HL-60 (cell line): ENCODE measurements around the gene CEPT1.

Experiments used
- GABPA ChIP-seq: IDR thresholded peaks from 2 replicates; pipeline ENCODE4 v1.6.1; 2012; ENCODE audit warnings: low read depth
- POLR2AphosphoS5 ChIP-seq: IDR thresholded peaks from 2 replicates; pipeline ENCODE4 v1.6.1; 2012; ENCODE audit warnings: low read depth
- REST ChIP-seq: IDR thresholded peaks from 2 replicates; pipeline ENCODE4 v1.6.1; 2012; ENCODE audit warnings: low read depth; ENCODE audit not compliant: insufficient replicate concordance
- SPI1 ChIP-seq: IDR thresholded peaks from 2 replicates; pipeline ENCODE4 v1.6.1; 2012; ENCODE audit warnings: low read depth, mild to moderate bottlenecking, borderline replicate concordance
- TF ChIP-seq, protein P1 (sequence below): IDR thresholded peaks from one replicate; pipeline ENCODE4 v1.5.1; 2011; ENCODE audit warnings: low read length, control low read depth, inconsistent platforms; ENCODE audit not compliant: insufficient read depth

DNA sequence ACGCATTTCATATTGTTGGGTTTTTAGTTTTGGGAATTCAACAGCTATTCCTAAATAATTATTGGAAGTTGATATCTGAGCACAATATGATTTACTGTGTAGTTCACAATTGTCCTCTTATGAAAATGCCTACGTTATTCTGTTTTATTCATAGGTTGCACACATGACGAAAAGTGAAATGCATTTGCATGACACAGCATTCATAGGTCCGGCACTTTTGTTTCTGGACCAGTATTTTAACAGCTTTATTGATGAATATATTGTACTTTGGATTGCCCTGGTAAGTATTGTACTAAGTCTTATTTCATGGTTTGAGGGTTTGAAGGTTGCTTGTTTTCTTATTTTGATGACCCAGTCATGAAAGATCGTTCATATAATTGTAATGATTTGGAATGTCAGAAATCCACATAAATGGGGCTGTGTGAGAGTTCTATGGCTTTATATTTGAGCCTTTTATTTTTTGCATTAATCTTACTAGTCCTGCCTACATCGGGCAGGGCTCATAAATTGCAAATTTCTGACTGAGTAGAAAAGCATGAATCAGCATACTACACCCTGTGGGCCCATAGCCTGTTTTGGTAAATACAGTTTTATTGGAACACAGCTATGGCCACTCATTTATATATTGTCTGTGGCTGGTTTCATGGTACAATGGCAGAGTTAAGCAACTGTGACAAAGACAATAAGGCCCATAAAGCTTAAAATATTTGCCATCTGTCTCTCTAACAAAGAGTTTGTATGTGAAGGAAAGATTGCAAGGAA, 43.5 kb downstream of the CEPT1 start:
- TF ChIP-seq, protein P1, sequence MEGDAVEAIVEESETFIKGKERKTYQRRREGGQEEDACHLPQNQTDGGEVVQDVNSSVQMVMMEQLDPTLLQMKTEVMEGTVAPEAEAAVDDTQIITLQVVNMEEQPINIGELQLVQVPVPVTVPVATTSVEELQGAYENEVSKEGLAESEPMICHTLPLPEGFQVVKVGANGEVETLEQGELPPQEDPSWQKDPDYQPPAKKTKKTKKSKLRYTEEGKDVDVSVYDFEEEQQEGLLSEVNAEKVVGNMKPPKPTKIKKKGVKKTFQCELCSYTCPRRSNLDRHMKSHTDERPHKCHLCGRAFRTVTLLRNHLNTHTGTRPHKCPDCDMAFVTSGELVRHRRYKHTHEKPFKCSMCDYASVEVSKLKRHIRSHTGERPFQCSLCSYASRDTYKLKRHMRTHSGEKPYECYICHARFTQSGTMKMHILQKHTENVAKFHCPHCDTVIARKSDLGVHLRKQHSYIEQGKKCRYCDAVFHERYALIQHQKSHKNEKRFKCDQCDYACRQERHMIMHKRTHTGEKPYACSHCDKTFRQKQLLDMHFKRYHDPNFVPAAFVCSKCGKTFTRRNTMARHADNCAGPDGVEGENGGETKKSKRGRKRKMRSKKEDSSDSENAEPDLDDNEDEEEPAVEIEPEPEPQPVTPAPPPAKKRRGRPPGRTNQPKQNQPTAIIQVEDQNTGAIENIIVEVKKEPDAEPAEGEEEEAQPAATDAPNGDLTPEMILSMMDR, result no peak
- TF ChIP-seq REST (no peak), GABPA (no peak), POLR2AphosphoS5 (no peak), SPI1 (no peak)
